RWPE2 (cell line): ENCODE data around the gene ENOX1.

Source experiments
- ATAC-seq: fragments of 200-7000 bp; cut with Tn5 transposase; 3 replicates; pipeline ENCODE4 v1.9.1; 2021; ENCODE audit warnings: low read depth
- DNase-seq: peaks from one replicate; pipeline ENCODE4 v3.0.0-alpha.2; 2020; ENCODE audit warnings: low spot score
- H3K27ac ChIP-seq: fragments of 450-650 bp; 2 replicates; pipeline ENCODE4 v1.5.1; 2017; ENCODE audit warnings: mild to moderate bottlenecking; ENCODE audit not compliant: poor library complexity, severe bottlenecking
- H3K27me3 ChIP-seq: fragments of 250-450 bp; sonication (Bioruptor Pico); 2 replicates; pipeline ENCODE4 v1.5.1; 2021; ENCODE audit warnings: mild to moderate bottlenecking, moderate library complexity; ENCODE audit not compliant: insufficient read depth, poor library complexity, severe bottlenecking
- H3K36me3 ChIP-seq: fragments of 250-450 bp; sonication (Bioruptor Pico); 2 replicates; pipeline ENCODE4 v1.5.1; 2020; ENCODE audit warnings: low read depth, mild to moderate bottlenecking, moderate library complexity
- H3K4me1 ChIP-seq: fragments of 250-450 bp; sonication (Bioruptor Pico); 2 replicates; pipeline ENCODE4 v1.5.1; 2021; ENCODE audit warnings: mild to moderate bottlenecking, moderate library complexity; ENCODE audit not compliant: insufficient read depth, poor library complexity, severe bottlenecking
- H3K4me3 ChIP-seq: fragments of 250-450 bp; sonication (Bioruptor Pico); 2 replicates; pipeline ENCODE4 v1.5.1; 2021; ENCODE audit warnings: mild to moderate bottlenecking, moderate library complexity; ENCODE audit not compliant: severe bottlenecking
- H3K9me3 ChIP-seq: fragments of 250-450 bp; sonication (Bioruptor Pico); 2 replicates; pipeline ENCODE4 v1.5.1; 2021; ENCODE audit warnings: mild to moderate bottlenecking, moderate library complexity; ENCODE audit not compliant: severe bottlenecking
- CTCF ChIP-seq: fragments of 450-650 bp; IDR thresholded peaks from one replicate; pipeline ENCODE4 v1.5.1; 2017; ENCODE audit warnings: mild to moderate bottlenecking, moderate library complexity; ENCODE audit not compliant: poor library complexity, severe bottlenecking

Gene ENOX1

GRCh38 chr13:43375797-43376465 is 410.8 kb downstream of the ENOX1 start:
- no peaks in the 10 kb centered on the region for H3K4me1 ChIP-seq
- no peak for ATAC-seq
- no peak overlapping the region for H3K4me3 ChIP-seq
- no peak for TF ChIP-seq CTCF
- no peak for DNase-seq
- no peaks in the 10 kb centered on the region for H3K27me3 ChIP-seq
- no peaks in the 10 kb centered on the region for H3K36me3 ChIP-seq
- no peak overlapping the region for H3K27ac ChIP-seq
- no peaks in the 10 kb centered on the region for H3K9me3 ChIP-seq

- H3K4me1 ChIP-seq: no peaks in the 10 kb centered on the region
- ATAC-seq: no peak
- no peaks in the 10 kb centered on the region for H3K27me3 ChIP-seq
- no peak for TF ChIP-seq CTCF
- H3K27ac ChIP-seq: no peak overlapping the region
- no peak for DNase-seq
- H3K36me3 ChIP-seq: no peaks in the 10 kb centered on the region
- H3K9me3 ChIP-seq: no peaks in the 10 kb centered on the region
- H3K4me3 ChIP-seq: no peak overlapping the region
These were observed 412.2 kb downstream of the ENOX1 start for GRCh38 chr13:43374621-43375020.

GRCh38 chr13:43373400-43373799 is 413.4 kb downstream of the ENOX1 start:
- Histone ChIP-seq H3K9me3 (no peaks in the 10 kb centered on the region), H3K4me1 (no peaks in the 10 kb centered on the region), H3K36me3 (no peaks in the 10 kb centered on the region), H3K4me3 (no peak overlapping the region), H3K27me3 (no peaks in the 10 kb centered on the region), H3K27ac (no peak overlapping the region)
- no peak for TF ChIP-seq CTCF
- DNase-seq (no peak), ATAC-seq (no peak)

GRCh38 chr13:43370842-43371241 is 415.9 kb downstream of the ENOX1 start:
- TF ChIP-seq CTCF: no peak
- H3K9me3 ChIP-seq: no peaks in the 10 kb centered on the region
- no peak overlapping the region for H3K4me3 ChIP-seq
- H3K27me3 ChIP-seq: no peaks in the 10 kb centered on the region
- no peak for DNase-seq
- no peaks in the 10 kb centered on the region for H3K4me1 ChIP-seq
- no peaks in the 10 kb centered on the region for H3K36me3 ChIP-seq
- no peak for ATAC-seq
- no peak overlapping the region for H3K27ac ChIP-seq

GRCh38 chr13:43369319-43369718 is 417.5 kb downstream of the ENOX1 start:
- no peak for DNase-seq
- Histone ChIP-seq H3K4me3 (no peak overlapping the region), H3K27ac (no peak overlapping the region), H3K36me3 (no peaks in the 10 kb centered on the region), H3K4me1 (no peaks in the 10 kb centered on the region), H3K9me3 (no peaks in the 10 kb centered on the region), H3K27me3 (no peaks in the 10 kb centered on the region)
- TF ChIP-seq CTCF: no peak
- ATAC-seq: no peak
